Left colon (tissue), 2 donors: ENCODE results near the gene IQGAP2. TPM values are rescaled to one million over a fixed set of nuclear protein-coding genes. Genes with fewer than 3 reads are reported as not detected.
A peak's percentile ranks its signal among the peaks of the same experiment; 100 is the strongest.

Source experiments
- ATAC-seq: fragments of 200-7000 bp; cut with Tn5 transposase; one replicate; pipeline ENCODE4 v1.9.1; 2020; ENCODE audit warnings: mild to moderate bottlenecking, moderate library complexity
- DNase-seq, 2 donors: peaks; one replicate each; pipeline ENCODE4 v3.0.0-alpha.2; 2020
- intact Hi-C, 2 donors: fragments of 100-400 bp; cut with DNase I in 1 of 2; cut with micrococcal nuclease in 1 of 2; formaldehyde crosslinking; loops; one replicate each; pipeline versions ENCODE4 v1.11.2 to v1.14.0; 2022; cut with DNase I, micrococcal nuclease
- total RNA-seq, 2 donors: library from RNA; stranded (reverse); fragmentation: NEBNext Ultra II Directional; extraction: Animal tissue kit (Norgen Biotek cat#: 25700); gene quantifications; one replicate each; pipeline ENCODE4 v1.2.1, GENCODE V29; 2021
- donor health status: DM: no; HTN: no; CAD: no.
- donor health status: DM: yes; HTN: yes; CAD: no.

IQGAP2 gene
- total RNA-seq, 2 donors from 2014 or later, result 104 to 123 TPM

GRCh38 chr5:76441101-76441500, 38.0 kb downstream of the IQGAP2 start:
- intact Hi-C loops, result no loop called here
- ATAC-seq (peak; percentile 58), DNase-seq (no peak)

- DNase-seq, result no peak
- no peak for ATAC-seq
- intact Hi-C loops, result no loop called here
Measured at GRCh38 chr5:76441890-76442673, 39.0 kb downstream of the IQGAP2 start.

- ATAC-seq, result no peak
- intact Hi-C loops, result no loop called here
- no peak for DNase-seq
Measured at GRCh38 chr5:76443066-76443800, 40.1 kb downstream of the IQGAP2 start.

- ATAC-seq (no peak), DNase-seq (no peak)
- intact Hi-C loops, result no loop called here
Measured at GRCh38 chr5:76445063-76445462, 42.0 kb downstream of the IQGAP2 start.

GRCh38 chr5:76445830-76446229, 42.7 kb downstream of the IQGAP2 start:
- intact Hi-C loops, result no loop called here
- ATAC-seq (no peak), DNase-seq (no peak)

GRCh38 chr5:76446776-76447175, 43.7 kb downstream of the IQGAP2 start:
- DNase-seq (no peak), ATAC-seq (no peak)
- intact Hi-C loops, result no loop called here

GRCh38 chr5:76449606-76450005, 46.5 kb downstream of the IQGAP2 start:
- ATAC-seq (no peak), DNase-seq (no peak)
- intact Hi-C loops, result no loop called here

GRCh38 chr5:76450054-76450453, 47.0 kb downstream of the IQGAP2 start:
- no peak for DNase-seq
- intact Hi-C loops, result no loop called here
- peak; percentile 48 for ATAC-seq

- DNase-seq (no peak), ATAC-seq (no peak)
- intact Hi-C loops, result no loop called here
Measured at GRCh38 chr5:76451031-76451701, 48.1 kb downstream of the IQGAP2 start.

GRCh38 chr5:76455531-76456133, 52.5 kb downstream of the IQGAP2 start:
- ATAC-seq (no peak), DNase-seq (no peak)
- intact Hi-C loops, result no loop called here

GRCh38 chr5:76456258-76456657, 53.2 kb downstream of the IQGAP2 start:
- DNase-seq, result no peak
- intact Hi-C loops, result no loop called here
- ATAC-seq, result no peak

GRCh38 chr5:76457674-76458485, 54.8 kb downstream of the IQGAP2 start:
- ATAC-seq, result peak; percentile 47
- no peak for DNase-seq
- intact Hi-C loops, result no loop called here

- ATAC-seq (peak; percentile 16), DNase-seq (no peak)
- intact Hi-C loops, result no loop called here
Measured at GRCh38 chr5:76458486-76458830, 55.4 kb downstream of the IQGAP2 start.

GRCh38 chr5:76460104-76460503, 57.0 kb downstream of the IQGAP2 start:
- intact Hi-C loops, result no loop called here
- DNase-seq (no peak), ATAC-seq (no peak)

- ATAC-seq, result peak; percentile 89
- peak in 1 of 2 donors; percentile 36 for DNase-seq
- intact Hi-C loops, result no loop called here
Measured at GRCh38 chr5:76462097-76462667, 59.1 kb downstream of the IQGAP2 start.

- no peak for ATAC-seq
- DNase-seq, result no peak
- intact Hi-C loops, result no loop called here
Measured at GRCh38 chr5:76467216-76467615, 64.1 kb downstream of the IQGAP2 start.

- ATAC-seq, result no peak
- intact Hi-C loops, result no loop called here
- DNase-seq, result no peak
Measured at GRCh38 chr5:76468635-76469425, 65.7 kb downstream of the IQGAP2 start.
